Osteocyte (in vitro differentiated cells): Measurements from ENCODE around the gene ANO7. TPM values are rescaled to one million over a fixed set of nuclear protein-coding genes. Genes with fewer than 3 reads are reported as not detected.

Experiments
- DNase-seq: peaks from one replicate; pipeline ENCODE4 v3.0.0; 2021; ENCODE audit warnings: mixed read lengths; ENCODE audit not compliant: unreplicated experiment; ENCODE audit errors: extremely low spot score
- H3K27ac Mint-ChIP-seq: one replicate; pipeline ENCODE4 v1.8.0; 2021; ENCODE audit warnings: mild to moderate bottlenecking, mixed read lengths; ENCODE audit not compliant: unreplicated experiment
- H3K27me3 Mint-ChIP-seq: one replicate; pipeline ENCODE4 v1.8.0; 2021; ENCODE audit warnings: mixed read lengths; ENCODE audit not compliant: unreplicated experiment
- H3K36me3 Mint-ChIP-seq: one replicate; pipeline ENCODE4 v1.8.0; 2021; ENCODE audit warnings: mixed read lengths; ENCODE audit not compliant: unreplicated experiment
- H3K4me1 Mint-ChIP-seq: one replicate; pipeline ENCODE4 v1.8.0; 2021; ENCODE audit warnings: mixed read lengths; ENCODE audit not compliant: unreplicated experiment
- H3K4me3 Mint-ChIP-seq: one replicate; pipeline ENCODE4 v1.8.0; 2021; ENCODE audit warnings: mild to moderate bottlenecking, moderate library complexity, mixed read lengths; ENCODE audit not compliant: unreplicated experiment
- H3K9me3 Mint-ChIP-seq: one replicate; pipeline ENCODE4 v1.8.0; 2021; ENCODE audit warnings: mixed read lengths; ENCODE audit not compliant: unreplicated experiment
- total RNA-seq: library from RNA; stranded (reverse); gene quantifications from 2 replicates; pipeline ENCODE4 v1.2.1, GENCODE V29; 2021
- TF ChIP-seq, protein P1 (sequence below): fragments of 200-600 bp; sonication (generic); IDR thresholded peaks from 2 replicates; pipeline ENCODE4 v1.5.0; 2021; ENCODE audit warnings: antibody characterized with exemption, mild to moderate bottlenecking, moderate library complexity

Gene ANO7
- total RNA-seq, 1 donor from 2014 or later = 1.3 TPM

DNA sequence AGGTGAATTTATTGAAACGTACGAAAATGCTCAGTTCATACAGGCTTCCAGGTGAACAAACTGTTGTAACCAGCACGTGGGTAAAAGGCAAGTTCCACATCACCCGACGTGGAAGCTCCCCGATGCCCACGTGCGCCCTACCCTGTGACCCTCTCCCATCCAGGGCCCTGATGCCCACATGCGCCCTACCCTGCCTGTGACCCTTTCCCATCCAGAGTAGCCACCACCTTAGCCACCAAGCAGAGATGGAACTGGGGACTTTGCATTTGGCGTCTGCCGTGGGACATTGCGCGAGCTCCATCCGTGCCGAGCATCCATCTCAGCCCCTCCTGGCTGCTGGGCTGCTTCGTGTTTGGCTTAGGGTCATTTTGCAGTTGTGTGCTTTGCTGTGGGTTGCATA is 37.5 kb downstream of the ANO7 start:
- TF ChIP-seq, protein P1, sequence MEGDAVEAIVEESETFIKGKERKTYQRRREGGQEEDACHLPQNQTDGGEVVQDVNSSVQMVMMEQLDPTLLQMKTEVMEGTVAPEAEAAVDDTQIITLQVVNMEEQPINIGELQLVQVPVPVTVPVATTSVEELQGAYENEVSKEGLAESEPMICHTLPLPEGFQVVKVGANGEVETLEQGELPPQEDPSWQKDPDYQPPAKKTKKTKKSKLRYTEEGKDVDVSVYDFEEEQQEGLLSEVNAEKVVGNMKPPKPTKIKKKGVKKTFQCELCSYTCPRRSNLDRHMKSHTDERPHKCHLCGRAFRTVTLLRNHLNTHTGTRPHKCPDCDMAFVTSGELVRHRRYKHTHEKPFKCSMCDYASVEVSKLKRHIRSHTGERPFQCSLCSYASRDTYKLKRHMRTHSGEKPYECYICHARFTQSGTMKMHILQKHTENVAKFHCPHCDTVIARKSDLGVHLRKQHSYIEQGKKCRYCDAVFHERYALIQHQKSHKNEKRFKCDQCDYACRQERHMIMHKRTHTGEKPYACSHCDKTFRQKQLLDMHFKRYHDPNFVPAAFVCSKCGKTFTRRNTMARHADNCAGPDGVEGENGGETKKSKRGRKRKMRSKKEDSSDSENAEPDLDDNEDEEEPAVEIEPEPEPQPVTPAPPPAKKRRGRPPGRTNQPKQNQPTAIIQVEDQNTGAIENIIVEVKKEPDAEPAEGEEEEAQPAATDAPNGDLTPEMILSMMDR = no peak
- no peak overlapping the region for H3K4me3 Mint-ChIP-seq
- H3K27ac Mint-ChIP-seq = no peak overlapping the region
- DNase-seq = no peak
- H3K27me3 Mint-ChIP-seq = no peaks in the 10 kb centered on the region
- H3K9me3 Mint-ChIP-seq = no peaks in the 10 kb centered on the region
- peaks cover 26% of the 10 kb centered on the region for H3K36me3 Mint-ChIP-seq
- H3K4me1 Mint-ChIP-seq = peaks cover 12% of the 10 kb centered on the region

DNA sequence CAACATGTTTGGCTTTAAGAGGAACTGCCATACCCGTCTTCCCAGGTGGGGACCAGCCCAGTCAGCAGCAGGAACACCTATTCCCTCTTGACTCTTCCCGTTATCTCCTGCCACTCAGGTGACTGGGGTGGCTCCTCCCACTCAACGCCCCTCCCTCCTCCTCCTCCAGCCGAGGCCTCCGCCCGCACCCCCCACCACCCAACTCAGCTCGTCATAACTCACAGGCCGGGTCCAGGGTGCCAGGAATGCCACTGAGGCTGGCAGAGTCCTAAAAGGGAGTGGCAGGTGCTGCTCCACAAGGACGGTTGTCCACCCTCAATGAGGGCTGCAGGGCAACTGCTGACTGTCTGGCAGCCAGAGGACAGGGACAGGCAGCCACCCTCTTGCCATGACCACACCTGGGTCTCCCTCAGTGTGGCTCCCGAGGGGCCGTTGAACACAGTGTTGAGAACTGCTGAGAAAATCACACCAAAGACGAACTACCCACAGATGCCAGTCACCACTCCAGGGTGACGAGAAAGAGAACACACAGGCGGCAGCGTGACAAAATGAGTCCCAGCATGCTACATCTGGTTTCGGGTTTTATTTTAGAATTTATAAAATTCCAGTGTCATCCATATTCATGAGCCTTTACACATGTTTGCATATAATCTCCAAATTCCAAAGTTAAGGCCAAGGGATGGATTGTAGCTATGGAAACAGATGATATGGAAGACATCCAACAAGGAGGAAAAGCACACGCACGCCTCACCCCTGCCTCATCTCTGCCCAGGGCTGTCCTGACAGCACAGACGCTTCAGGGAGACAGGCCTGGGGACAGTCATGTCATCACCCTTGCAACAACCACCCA is 38.5 kb downstream of the ANO7 start:
- Mint-ChIP-seq H3K36me3 (peaks cover 34% of the 10 kb centered on the region), H3K27ac (peak overlapping the region; percentile 34), H3K4me1 (peaks cover 12% of the 10 kb centered on the region), H3K9me3 (no peaks in the 10 kb centered on the region), H3K27me3 (no peaks in the 10 kb centered on the region), H3K4me3 (no peak overlapping the region)
- no peak for DNase-seq
- TF ChIP-seq, protein P1 = no peak

DNA sequence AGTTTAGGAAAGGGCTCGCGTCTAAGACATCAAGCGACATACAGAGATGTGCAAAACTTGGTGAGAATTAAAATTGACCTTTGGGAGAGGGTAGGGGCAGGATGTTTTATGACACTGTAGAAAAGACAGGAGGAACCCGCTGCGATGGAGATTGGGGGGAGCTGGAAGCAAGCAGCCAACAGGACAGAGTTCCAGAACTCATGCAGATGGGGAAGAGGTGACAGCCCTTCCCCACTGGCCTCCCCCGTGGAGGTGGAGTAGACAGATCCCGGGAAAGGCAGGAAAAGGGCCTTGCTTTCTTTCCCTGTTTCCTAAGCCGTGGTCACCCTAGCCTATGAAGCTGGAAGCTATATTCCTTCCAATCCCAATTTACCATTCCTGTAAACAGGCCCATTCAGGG is 39.1 kb downstream of the ANO7 start:
- Mint-ChIP-seq H3K27me3 (no peaks in the 10 kb centered on the region), H3K9me3 (no peaks in the 10 kb centered on the region), H3K27ac (peak overlapping the region; percentile 34), H3K4me3 (no peak overlapping the region), H3K36me3 (peaks cover 40% of the 10 kb centered on the region), H3K4me1 (peaks cover 13% of the 10 kb centered on the region)
- DNase-seq = no peak
- TF ChIP-seq, protein P1 = no peak

DNA sequence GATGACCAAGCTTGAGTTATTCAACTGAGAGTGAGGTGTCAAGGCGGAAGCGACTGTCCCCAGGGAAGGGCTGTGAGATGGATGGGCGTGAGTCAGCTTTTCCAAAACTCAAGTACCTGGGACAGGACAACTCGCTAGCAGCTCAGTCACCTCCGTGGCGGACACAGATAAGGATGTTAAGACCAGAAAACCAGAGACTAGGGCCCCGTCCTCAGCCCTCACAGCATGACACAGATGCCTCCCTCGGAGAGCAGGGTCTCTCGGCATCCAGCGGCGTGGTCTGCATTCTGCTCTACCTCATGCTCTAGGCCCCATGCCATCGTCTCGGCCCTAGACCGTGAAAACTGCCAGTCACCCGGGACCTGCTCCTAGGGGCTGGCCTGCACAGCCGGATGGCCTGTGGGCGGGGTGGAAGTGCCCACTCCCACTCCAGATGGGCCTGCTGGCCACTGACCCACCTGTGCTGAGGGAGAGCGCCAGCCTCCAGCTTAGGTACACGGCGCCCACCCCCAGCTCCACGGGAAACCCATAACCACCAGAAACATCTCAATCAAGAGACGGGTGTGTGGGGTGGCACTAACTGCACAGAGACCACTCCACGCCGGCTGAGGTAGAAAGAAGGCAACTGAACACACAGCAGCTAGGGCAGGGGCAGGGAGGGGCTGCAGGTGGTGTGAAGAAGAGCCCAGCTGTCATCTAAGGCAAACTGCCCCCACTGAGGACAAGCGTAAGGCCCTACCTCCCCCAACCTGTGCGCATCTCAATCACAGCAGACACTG is 39.8 kb downstream of the ANO7 start:
- peak overlapping the region; percentile 2 for H3K27ac Mint-ChIP-seq
- no peaks in the 10 kb centered on the region for H3K27me3 Mint-ChIP-seq
- TF ChIP-seq, protein P1 = no peak
- no peak overlapping the region for H3K4me3 Mint-ChIP-seq
- DNase-seq = no peak
- H3K36me3 Mint-ChIP-seq = peaks cover 45% of the 10 kb centered on the region
- H3K4me1 Mint-ChIP-seq = peaks cover 14% of the 10 kb centered on the region
- H3K9me3 Mint-ChIP-seq = no peaks in the 10 kb centered on the region

DNA sequence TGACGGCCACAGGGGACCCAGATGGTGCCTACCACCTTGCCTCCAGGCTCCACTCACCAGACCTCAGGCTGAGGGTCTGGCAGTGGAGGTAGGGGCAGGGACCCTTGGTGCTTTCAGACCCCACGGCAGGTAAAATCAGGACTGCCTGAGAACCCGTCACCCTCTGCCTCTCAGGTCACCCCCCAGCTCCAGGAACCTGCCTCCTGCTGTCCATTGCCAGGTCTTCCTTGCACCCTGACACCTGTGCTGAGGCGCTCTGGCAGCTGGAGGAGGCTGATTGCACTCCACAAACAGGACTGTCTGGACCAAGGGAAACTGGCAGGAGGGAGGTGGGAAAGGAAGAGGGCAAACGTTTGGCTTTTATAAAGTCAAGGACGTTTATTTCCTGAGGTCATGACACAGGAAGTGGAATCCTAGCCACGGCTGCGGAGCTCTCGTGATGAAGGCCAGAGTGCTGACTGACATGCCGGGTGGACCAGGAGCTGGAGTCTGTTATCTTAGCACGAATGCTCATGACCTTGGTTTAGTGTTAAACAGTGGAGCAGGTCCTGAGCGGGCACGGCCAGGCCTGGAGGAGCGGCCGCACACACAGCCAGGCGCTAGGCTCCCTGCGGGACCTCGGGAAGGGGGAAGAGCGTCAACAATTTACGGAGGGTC is 40.5 kb downstream of the ANO7 start:
- no peak overlapping the region for H3K27ac Mint-ChIP-seq
- no peak for DNase-seq
- peaks cover 13% of the 10 kb centered on the region for H3K4me1 Mint-ChIP-seq
- no peaks in the 10 kb centered on the region for H3K27me3 Mint-ChIP-seq
- peaks cover 50% of the 10 kb centered on the region for H3K36me3 Mint-ChIP-seq
- H3K9me3 Mint-ChIP-seq = no peaks in the 10 kb centered on the region
- H3K4me3 Mint-ChIP-seq = no peak overlapping the region
- TF ChIP-seq, protein P1 = no peak
